GM12875 (cell line): ENCODE measurements around the gene SLC38A8.

Source experiments
- H3K4me3 ChIP-seq: one replicate; pipeline ENCODE4 v1.5.1; 2011; ENCODE audit warnings: low read depth, low read length, control low read depth
- CTCF ChIP-seq: IDR thresholded peaks from 2 replicates; pipeline ENCODE4 v1.5.1; 2011; ENCODE audit warnings: low read depth, mild to moderate bottlenecking, control low read depth, inconsistent platforms, low read length, moderate library complexity, borderline replicate concordance; ENCODE audit not compliant: insufficient read depth

SLC38A8 gene

GRCh38 chr16:84042308-84042878 lies at the start of gene SLC38A8:
Gene SLC38A8, minus strand, starts transcription at chr16:84042795. Its CDS starts 638 bp downstream, at chr16:84042157.
- no peak within 1 kb of the TSS for H3K4me3 ChIP-seq
- TF ChIP-seq CTCF: no peak

GRCh38 chr16:84091460-84091859 lies 48.9 kb upstream of the SLC38A8 start:
- H3K4me3 ChIP-seq: no peak overlapping the region
- TF ChIP-seq CTCF: no peak

- TF ChIP-seq CTCF: no peak
- H3K4me3 ChIP-seq: no peak overlapping the region
Measured at GRCh38 chr16:84090211-84090610, 47.6 kb upstream of the SLC38A8 start.

- no peak overlapping the region for H3K4me3 ChIP-seq
- TF ChIP-seq CTCF: peak; percentile 68
Measured at GRCh38 chr16:84088695-84089395, 46.2 kb upstream of the SLC38A8 start.

- no peak overlapping the region for H3K4me3 ChIP-seq
- no peak for TF ChIP-seq CTCF
Measured at GRCh38 chr16:84087466-84088151, 45.0 kb upstream of the SLC38A8 start.

GRCh38 chr16:84087001-84087400 lies 44.4 kb upstream of the SLC38A8 start:
- no peak for TF ChIP-seq CTCF
- H3K4me3 ChIP-seq: no peak overlapping the region
